ENCODE measurements around the gene TMEM121B. TPM values are rescaled to one million over a fixed set of nuclear protein-coding genes. Genes with fewer than 3 reads are reported as not detected.

Gene TMEM121B
- total RNA-seq, 1 experiment from 2014 or later, result not detected

GRCh38 chr22:17117890-17118289 is 3.3 kb downstream of the TMEM121B start:
- Mint-ChIP-seq H3K27me3 (ENCODE audit: insufficient read depth, unreplicated experiment) (peaks cover 25% of the 10 kb centered on the region), H3K4me3 (ENCODE audit: unreplicated experiment) (no peak overlapping the region), H3K4me1 (ENCODE audit: insufficient read depth, unreplicated experiment) (no peaks in the 10 kb centered on the region), H3K36me3 (ENCODE audit: insufficient read depth, unreplicated experiment) (peaks cover 5% of the 10 kb centered on the region), H3K27ac (ENCODE audit: low read depth, unreplicated experiment) (no peak overlapping the region), H3K9me3 (ENCODE audit: unreplicated experiment) (no peaks in the 10 kb centered on the region)
- POLR2A ChIA-PET, result interaction anchor here (2.0 kb wide), 1 partner anchor 9 kb away, joined by 6 read pairs; no protein-coding TSS in a partner anchor
- intact Hi-C loops (cut with micrococcal nuclease), result no loop called here
- CTCF ChIA-PET, result interaction anchor here (2.0 kb wide), 1 partner anchor 385 kb away, joined by 4 read pairs; no protein-coding TSS in a partner anchor
- BruUV-seq (replicated peaks), result no TSS peak
- no peak for DNase-seq (ENCODE audit: unreplicated experiment)
- no peak for TF ChIP-seq CTCF (IDR thresholded peaks at IDR 0.05; ENCODE audit: unreplicated experiment)

- Mint-ChIP-seq H3K4me1 (ENCODE audit: insufficient read depth, unreplicated experiment) (no peaks in the 10 kb centered on the region), H3K9me3 (ENCODE audit: unreplicated experiment) (no peaks in the 10 kb centered on the region), H3K36me3 (ENCODE audit: insufficient read depth, unreplicated experiment) (peaks cover 5% of the 10 kb centered on the region), H3K4me3 (ENCODE audit: unreplicated experiment) (no peak overlapping the region), H3K27ac (ENCODE audit: low read depth, unreplicated experiment) (peak overlapping the region; percentile 10), H3K27me3 (ENCODE audit: insufficient read depth, unreplicated experiment) (peaks cover 23% of the 10 kb centered on the region)
- ChIA-PET POLR2A (interaction anchor here (2.0 kb wide), 1 partner anchor 10 kb away, joined by 6 read pairs; no protein-coding TSS in a partner anchor), CTCF (interaction anchor here (2.0 kb wide), 1 partner anchor 385 kb away, joined by 4 read pairs; no protein-coding TSS in a partner anchor)
- no peak for TF ChIP-seq CTCF (IDR thresholded peaks at IDR 0.05; ENCODE audit: unreplicated experiment)
- intact Hi-C loops (cut with micrococcal nuclease), result no loop called here
- BruUV-seq (replicated peaks), result no TSS peak
- no peak for DNase-seq (ENCODE audit: unreplicated experiment)
Observed at GRCh38 chr22:17117400-17117799, 3.8 kb downstream of the TMEM121B start.

- intact Hi-C loops (cut with micrococcal nuclease), result no loop called here
- TF ChIP-seq CTCF (IDR thresholded peaks at IDR 0.05; ENCODE audit: unreplicated experiment), result no peak
- H3K27ac Mint-ChIP-seq (ENCODE audit: low read depth, unreplicated experiment), result peak overlapping the region; percentile 10
- no peak overlapping the region for H3K4me3 Mint-ChIP-seq (ENCODE audit: unreplicated experiment)
- no peaks in the 10 kb centered on the region for H3K4me1 Mint-ChIP-seq (ENCODE audit: insufficient read depth, unreplicated experiment)
- no peak for DNase-seq (ENCODE audit: unreplicated experiment)
- no peaks in the 10 kb centered on the region for H3K9me3 Mint-ChIP-seq (ENCODE audit: unreplicated experiment)
- H3K36me3 Mint-ChIP-seq (ENCODE audit: insufficient read depth, unreplicated experiment), result peaks cover 5% of the 10 kb centered on the region
- POLR2A ChIA-PET, result interaction anchor here (0.6 to 2.0 kb wide), 3 partner anchors 10 to 31 kb away, joined by 3 to 6 read pairs (median 3); no protein-coding TSS in a partner anchor
- CTCF ChIA-PET, result no interaction called here
- H3K27me3 Mint-ChIP-seq (ENCODE audit: insufficient read depth, unreplicated experiment), result peaks cover 16% of the 10 kb centered on the region
- no TSS peak for BruUV-seq (replicated peaks)
Observed at GRCh38 chr22:17116572-17117330, 4.4 kb downstream of the TMEM121B start.

GRCh38 chr22:17115945-17116565 is 5.1 kb downstream of the TMEM121B start:
- Mint-ChIP-seq H3K9me3 (ENCODE audit: unreplicated experiment) (no peaks in the 10 kb centered on the region), H3K27ac (ENCODE audit: low read depth, unreplicated experiment) (no peak overlapping the region), H3K27me3 (ENCODE audit: insufficient read depth, unreplicated experiment) (peaks cover 11% of the 10 kb centered on the region), H3K4me1 (ENCODE audit: insufficient read depth, unreplicated experiment) (no peaks in the 10 kb centered on the region), H3K36me3 (ENCODE audit: insufficient read depth, unreplicated experiment) (peaks cover 5% of the 10 kb centered on the region), H3K4me3 (ENCODE audit: unreplicated experiment) (no peak overlapping the region)
- ChIA-PET POLR2A (interaction anchor here (0.6 to 2.0 kb wide), 4 partner anchors 11 to 696 kb away, joined by 3 to 6 read pairs (median 3); no protein-coding TSS in a partner anchor), CTCF (interaction anchor here (0.6 kb wide), 1 partner anchor 306 kb away, joined by 5 read pairs; no protein-coding TSS in a partner anchor)
- TF ChIP-seq CTCF (IDR thresholded peaks at IDR 0.05; ENCODE audit: unreplicated experiment), result no peak
- no peak for DNase-seq (ENCODE audit: unreplicated experiment)
- no TSS peak for BruUV-seq (replicated peaks)
- intact Hi-C loops (cut with micrococcal nuclease), result no loop called here

Measured in MCF 10A (cell line).